ENCODE measurements around the gene ZNF444.

Gene ZNF444

DNA sequence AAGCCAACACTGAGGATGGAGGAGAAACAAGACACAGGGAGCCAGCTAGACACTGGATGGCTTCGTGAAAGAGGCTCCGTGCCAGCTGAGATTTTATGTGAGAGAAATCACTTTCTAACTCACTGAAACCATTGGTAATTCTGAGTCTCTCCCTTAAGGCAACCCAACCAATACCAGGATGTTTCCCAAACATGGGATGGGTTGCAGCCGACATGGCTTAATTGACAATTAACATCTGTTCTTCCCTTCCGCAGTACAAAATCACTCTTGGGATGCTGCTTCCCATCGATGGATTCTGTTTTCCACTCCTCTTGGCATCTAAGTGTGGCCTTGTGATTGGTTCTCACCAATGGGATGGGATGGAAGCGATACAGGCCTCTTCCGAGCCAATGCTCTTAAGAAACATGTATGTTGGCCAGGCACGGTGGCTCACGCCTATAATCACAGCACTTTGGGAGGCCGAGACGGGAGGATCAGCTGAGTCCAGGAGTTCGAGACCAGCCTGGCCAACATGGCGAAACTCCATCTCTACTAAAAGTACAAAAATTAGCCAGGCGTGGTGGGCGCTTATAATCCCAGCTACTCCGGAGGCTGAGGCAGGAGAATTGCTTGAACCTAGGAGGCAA is 17.7 kb upstream of the ZNF444 start:
- DNase-seq: no peak

DNA sequence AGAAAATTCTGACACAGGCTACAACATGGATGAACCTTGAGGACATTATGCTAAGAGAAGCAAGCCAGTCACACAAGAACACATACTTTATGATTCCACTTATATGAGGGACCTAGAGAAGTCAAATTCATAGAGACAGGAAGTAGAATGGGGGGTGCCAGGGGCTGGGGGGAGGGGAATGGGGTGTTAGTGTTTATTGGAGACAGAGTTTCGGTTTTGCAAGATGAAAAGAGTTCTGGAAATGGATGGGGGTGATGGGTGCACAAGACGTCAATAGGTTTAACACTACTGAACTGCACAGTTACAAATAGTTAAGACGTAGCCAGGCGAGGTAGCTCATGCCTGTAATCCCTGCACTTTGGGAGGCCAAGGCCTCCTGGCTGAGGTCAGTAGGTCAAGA is 16.5 kb upstream of the ZNF444 start:
- no peak for DNase-seq

GRCh38 chr19:56125806-56126590 is 15.1 kb upstream of the ZNF444 start:
- DNase-seq: no peak

GRCh38 chr19:56126983-56127780 is 13.9 kb upstream of the ZNF444 start:
- no peak for DNase-seq

DNA sequence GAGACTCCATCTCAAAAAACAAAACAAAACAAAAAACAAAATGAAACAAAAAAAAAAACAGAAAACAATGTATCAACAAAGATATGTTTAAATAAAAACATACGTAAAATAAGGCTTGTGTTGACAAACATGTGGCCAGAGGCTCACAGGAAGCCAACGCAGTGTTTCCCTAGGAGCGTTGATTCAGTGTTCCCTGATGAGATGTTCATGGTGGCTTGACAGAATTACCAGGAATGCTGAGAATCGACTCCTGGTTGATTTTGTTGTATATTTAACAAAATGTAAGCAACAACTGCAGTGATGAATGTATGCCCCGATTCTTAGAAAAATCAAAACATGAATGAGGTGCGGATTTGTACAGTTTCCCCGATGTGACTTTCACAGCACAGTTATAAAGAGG is 11.1 kb upstream of the ZNF444 start:
- no peak for DNase-seq

- no peak for DNase-seq
Observed at GRCh38 chr19:56131651-56132050, 9.4 kb upstream of the ZNF444 start.

GRCh38 chr19:56132316-56132822 is 8.7 kb upstream of the ZNF444 start:
- no peak for DNase-seq

DNA sequence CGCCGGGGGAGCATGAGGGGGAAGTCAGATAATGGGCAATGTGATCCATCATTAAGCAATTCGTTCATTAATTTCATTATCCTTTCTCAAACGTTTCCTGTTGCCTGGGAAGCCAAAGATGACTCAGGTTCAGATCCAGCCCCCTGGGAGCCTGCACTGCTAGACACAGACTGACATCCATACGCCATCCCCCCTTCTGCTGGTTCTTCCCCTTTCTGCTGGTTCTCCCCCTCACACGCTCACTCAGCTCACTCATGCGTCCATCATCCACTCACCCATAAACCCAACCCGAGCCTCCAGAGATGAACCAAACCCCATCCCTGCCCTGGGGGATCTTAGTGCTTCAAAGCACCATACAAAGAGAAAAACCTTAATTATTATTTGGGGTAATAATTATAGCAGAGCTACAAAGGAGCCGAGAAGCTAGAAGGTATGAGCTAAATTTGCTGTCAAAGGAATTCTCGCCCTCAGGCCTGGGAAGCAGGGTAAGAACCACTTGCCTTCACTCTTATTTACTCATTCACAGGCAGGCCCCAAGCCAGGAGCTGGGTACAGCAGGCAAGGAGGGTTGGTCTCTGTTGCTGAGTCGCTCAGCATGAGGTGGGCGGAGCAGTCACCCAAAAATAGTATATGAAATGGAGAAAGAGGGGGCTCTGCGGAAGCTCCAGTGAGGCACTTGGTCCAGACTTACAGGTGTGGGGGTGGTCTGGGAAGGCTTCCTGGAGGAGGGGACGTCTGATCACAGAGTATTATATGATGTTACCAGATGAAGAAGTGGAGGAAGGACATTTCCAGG is 7.0 kb upstream of the ZNF444 start:
- no peak for DNase-seq

DNA sequence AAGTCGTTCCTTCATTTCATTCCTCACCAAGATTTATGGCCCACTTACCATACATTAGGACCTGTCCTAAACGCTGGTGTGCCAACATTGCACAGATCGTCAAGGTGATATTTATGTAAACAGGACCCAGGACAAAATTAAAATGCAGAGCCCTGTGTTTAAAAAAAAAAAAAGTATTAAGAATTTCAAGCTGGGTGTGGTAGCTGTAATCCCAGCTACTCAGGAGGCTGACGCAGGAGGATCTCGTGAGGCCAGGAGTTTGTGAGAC is 6.5 kb upstream of the ZNF444 start:
- no peak for DNase-seq

DNA sequence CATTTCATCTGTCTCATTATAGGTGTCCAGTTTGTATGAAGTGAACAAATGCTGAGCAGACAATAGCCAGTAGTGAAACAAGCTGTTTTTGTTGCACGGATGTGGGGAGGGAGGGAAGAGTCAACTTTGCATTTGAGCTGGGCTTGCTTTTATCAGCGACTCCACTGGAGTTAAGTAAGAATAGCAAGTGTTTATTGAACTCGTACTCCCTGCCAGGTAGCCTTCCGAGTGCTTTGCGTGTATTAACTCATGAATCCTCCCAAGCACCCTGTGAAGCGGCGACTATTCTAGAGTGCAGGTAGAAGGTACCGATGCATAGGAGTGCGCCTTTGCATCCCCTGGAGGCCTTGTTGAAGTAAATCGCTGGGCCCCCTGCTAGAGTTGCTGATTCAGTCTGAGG is 4.7 kb upstream of the ZNF444 start:
- DNase-seq: no peak

- no peak for DNase-seq
Observed at GRCh38 chr19:56137405-56137804, 3.7 kb upstream of the ZNF444 start.

GRCh38 chr19:56138069-56138468 is 3.0 kb upstream of the ZNF444 start:
- no peak for DNase-seq

DNA sequence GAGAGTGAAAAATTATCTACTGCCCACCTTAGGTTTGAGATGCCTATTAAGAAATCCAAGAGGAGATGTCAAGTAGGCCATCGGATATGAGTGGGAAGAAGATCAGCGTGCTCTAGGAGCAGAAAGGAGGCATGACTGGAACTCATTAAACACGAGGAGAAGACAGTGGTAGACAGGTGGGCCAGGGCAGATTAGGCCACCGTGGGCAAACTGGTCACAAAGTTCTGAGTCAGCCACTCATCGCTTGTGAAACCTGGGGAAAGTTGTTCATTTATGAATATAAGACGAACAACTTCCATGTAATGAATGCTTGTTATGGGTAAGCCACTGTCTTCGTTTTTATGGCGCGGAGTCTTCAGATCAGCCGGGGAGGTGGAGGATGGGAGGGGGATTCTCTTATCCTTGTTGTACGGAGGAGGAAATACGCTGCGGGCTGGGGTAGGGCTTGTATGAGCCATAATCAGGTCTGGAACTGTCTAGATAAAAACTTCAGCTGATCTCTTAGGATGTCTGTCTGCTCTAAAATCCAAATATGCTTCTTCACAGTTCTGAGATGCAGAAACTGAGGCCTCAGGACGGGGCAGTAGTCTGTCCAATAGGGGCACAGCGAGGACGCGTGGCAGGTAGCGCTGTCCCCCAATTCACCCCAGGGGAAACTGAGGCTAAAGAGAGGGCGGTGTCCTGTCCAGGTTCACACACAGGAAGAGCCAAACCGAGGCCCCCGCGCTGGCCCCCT is 1.1 kb upstream of the ZNF444 start:
- DNase-seq: no peak

DNA sequence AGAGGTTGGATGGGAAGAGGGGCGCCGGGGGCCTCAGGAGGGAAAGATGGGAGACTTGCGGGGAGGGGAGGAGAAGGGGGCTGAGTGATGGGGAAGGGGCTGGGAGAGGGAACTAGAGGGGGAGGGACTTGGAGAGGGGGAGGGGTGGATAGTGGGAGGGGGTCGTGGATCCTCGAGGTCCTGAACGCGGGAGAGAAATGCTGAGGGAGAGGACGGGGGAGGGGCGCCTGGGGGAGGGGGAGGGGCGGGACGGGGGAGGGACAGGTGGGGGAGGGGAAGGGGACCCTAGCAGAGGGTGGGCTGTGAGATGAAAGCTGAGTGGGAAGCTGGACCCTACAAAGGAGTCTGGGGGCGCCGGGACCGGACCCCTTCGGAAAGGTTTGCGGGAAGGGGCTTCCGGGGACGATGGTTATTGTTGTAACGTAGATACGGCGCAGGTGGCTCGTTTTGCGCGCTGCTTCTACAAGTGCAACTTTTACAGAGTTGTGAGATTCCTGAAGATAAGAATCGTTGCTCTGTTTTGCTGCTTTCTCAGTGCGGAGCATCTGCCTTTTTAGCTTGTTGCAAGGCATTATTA is 418 bp downstream of the ZNF444 start:
- DNase-seq: no peak

GRCh38 chr19:56142087-56142787 is 1.1 kb downstream of the ZNF444 start:
- no peak for DNase-seq

DNA sequence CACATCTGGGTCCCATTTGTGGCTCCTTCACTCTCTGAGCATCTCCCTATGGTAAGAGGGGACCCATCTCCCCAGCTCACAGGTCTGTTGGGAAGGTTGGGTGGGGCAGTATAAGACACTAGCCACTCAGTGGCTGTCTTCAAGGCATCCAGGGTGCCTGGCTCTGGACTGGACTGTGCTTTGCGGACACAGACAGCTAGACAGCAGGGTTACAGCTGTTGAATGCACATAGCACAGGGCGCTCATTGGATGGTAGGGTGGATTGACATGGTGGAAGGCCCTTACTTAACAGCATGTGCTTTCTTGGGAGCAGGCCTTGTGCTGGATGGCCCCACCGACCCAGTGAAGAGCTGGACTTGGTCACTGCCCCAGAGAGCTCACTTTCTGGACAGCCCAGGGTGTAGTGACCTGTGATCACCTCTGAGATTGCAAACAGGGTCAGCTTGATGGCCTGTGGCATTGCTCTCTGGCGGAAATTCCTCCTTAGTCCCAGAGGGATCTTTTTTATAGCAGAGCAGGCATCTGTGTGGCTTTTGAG is 1.9 kb downstream of the ZNF444 start:
- no peak for DNase-seq

GRCh38 chr19:56144376-56144775 is 3.3 kb downstream of the ZNF444 start:
- DNase-seq: no peak

- DNase-seq: no peak
Observed at GRCh38 chr19:56144831-56145230, 3.7 kb downstream of the ZNF444 start.

- DNase-seq: no peak
Observed at GRCh38 chr19:56145698-56146097, 4.6 kb downstream of the ZNF444 start.

DNA sequence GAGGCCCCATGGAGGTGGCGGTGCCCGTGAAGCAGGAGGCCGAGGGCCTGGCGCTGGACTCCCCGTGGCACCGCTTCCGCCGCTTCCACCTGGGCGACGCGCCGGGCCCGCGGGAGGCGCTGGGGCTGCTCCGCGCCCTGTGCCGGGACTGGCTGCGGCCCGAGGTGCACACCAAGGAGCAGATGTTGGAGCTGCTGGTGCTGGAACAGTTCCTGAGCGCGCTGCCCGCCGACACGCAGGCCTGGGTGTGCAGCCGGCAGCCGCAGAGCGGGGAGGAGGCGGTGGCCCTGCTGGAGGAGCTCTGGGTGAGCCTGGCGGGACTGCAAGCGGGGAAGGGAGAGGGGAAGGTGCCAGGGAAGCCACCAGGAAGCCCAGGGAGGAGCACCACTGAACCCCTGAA is 5.8 kb downstream of the ZNF444 start:
- no peak for DNase-seq

GRCh38 chr19:56147307-56147706 is 6.2 kb downstream of the ZNF444 start:
- DNase-seq: no peak
